Mammary epithelial cell (primary cell): ENCODE data around the gene USP40.

ENCODE experiments used
- CTCF ChIP-seq, 2 donors: IDR thresholded peaks in 1 of 2; conservative IDR thresholded peaks in 1 of 2; 2 replicates each; pipeline ENCODE4 v1.5.1; 2011 to 2012; ENCODE audit warnings: inconsistent platforms in 2 of 2, low read length in 2 of 2, mild to moderate bottlenecking in 2 of 2, control low read depth in 1 of 2, low read depth in 1 of 2; ENCODE audit not compliant: insufficient read depth in 1 of 2; ENCODE audit errors: extremely low read depth in 1 of 2
- EZH2 ChIP-seq: IDR thresholded peaks from 2 replicates; pipeline ENCODE4 v1.6.1; 2012; ENCODE audit warnings: low read length, inconsistent platforms, borderline replicate concordance

- TF ChIP-seq CTCF (conservative IDR thresholded peaks at IDR 0.05 in 1 of 2, IDR thresholded peaks at IDR 0.05 in 1 of 2; ENCODE audit: extremely low read depth in 1 of 2, insufficient read depth in 1 of 2, low read depth in 1 of 2, low read length in 2 of 2) (no peak), EZH2 (no peak)
These were observed 33.8 kb upstream of the USP40 start for GRCh38 chr2:233600386-233600785.
